H7 (cell line): ENCODE measurements around the gene TTLL11. TPM values are rescaled to one million over a fixed set of nuclear protein-coding genes. Genes with fewer than 3 reads are reported as not detected.

ENCODE experiments used
- DNase-seq: peaks from one replicate; pipeline ENCODE4 v3.0.0; 2012
- H3K27me3 ChIP-seq: 2 replicates; pipeline ENCODE4 v1.6.0; 2011; ENCODE audit warnings: mild to moderate bottlenecking, low read length; ENCODE audit not compliant: control insufficient read depth, insufficient read depth
- H3K36me3 ChIP-seq: replicated peaks from 2 replicates; pipeline ENCODE4 v1.5.1; 2011; ENCODE audit warnings: low read length; ENCODE audit not compliant: control insufficient read depth, insufficient read depth
- H3K4me3 ChIP-seq: 2 replicates; pipeline ENCODE4 v1.5.1; 2011; ENCODE audit warnings: low read depth, mild to moderate bottlenecking, control low read depth, low read length, moderate library complexity; ENCODE audit not compliant: insufficient read depth
- total RNA-seq: library from RNA; depleted of rRNA; stranded (reverse); fragments of >200 nt; shearing (Covaris generic); gene quantifications from 2 replicates; pipeline ENCODE4 v1.2.3, GENCODE V29; 2014

The TTLL11 gene
- total RNA-seq, 1 experiment from 2014 or later = 0.97 TPM

DNA sequence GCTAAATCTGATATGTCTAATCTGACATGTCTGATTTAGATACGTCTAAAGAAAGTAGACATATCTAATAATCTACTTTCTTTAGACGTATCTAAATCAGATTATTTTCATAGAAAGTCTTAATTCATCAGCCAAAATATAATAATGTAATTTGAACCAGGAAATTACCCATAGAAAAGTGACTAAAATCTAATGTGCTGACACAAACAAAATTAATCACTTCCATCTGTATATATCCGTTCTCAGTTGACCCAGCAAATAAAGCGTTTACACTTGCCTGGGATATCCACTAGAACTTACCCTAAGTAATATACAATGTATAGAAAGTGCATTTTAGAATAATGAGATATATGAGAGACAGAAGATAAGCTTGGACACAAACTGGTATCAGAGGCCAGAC is 56.7 kb downstream of the TTLL11 start:
- Histone ChIP-seq H3K36me3 (no peaks in the 10 kb centered on the region), H3K4me3 (no peak overlapping the region), H3K27me3 (no peaks in the 10 kb centered on the region)
- no peak for DNase-seq

DNA sequence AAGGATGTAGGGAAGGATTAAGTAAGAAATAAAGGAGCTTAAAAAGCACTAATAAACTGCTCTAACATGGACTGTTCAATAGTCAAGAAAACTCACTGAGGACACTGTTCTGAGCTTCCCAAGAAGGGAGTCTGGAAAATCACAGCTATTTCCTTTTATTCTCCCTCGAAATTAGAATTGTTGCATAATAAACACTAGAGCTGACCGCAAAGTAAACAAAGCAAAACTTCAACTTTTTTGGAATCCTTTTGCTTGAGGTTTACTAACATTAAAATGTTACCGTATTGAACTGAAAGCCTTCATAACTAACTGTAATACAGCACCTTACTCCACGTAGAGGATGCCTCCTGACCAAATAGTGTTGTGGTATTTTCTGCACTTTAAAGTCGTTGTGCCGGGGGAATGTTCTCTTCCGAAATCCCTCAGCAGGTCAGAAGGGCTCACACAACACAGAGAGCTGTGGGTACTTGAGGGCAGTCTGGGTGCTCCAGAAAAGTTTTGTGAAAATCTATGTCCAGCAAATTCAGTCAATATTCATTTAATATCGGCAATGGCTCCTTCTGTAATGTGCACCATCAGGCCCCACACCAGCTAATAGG is 59.2 kb downstream of the TTLL11 start:
- Histone ChIP-seq H3K36me3 (no peaks in the 10 kb centered on the region), H3K4me3 (no peak overlapping the region), H3K27me3 (no peaks in the 10 kb centered on the region)
- DNase-seq = no peak

DNA sequence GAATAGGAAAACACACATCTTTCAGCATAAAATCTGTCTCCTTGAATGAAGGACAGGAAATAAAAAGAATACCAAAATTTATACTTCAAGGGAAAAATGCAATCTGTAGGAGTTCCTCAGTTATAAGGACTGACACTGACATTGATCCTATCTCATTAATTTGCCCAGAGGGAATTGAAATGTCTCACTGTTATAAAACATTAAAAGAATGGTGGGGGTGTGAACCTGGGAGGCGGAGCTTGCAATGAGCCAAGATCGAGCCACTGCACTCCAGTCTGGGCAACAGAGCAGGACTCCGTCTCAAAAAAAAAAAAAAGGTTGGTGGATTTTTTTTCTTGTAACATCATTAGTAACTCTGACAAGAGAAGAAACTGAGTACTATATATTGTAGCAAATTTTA is 60.8 kb downstream of the TTLL11 start:
- Histone ChIP-seq H3K27me3 (no peaks in the 10 kb centered on the region), H3K4me3 (no peak overlapping the region), H3K36me3 (no peaks in the 10 kb centered on the region)
- no peak for DNase-seq

DNA sequence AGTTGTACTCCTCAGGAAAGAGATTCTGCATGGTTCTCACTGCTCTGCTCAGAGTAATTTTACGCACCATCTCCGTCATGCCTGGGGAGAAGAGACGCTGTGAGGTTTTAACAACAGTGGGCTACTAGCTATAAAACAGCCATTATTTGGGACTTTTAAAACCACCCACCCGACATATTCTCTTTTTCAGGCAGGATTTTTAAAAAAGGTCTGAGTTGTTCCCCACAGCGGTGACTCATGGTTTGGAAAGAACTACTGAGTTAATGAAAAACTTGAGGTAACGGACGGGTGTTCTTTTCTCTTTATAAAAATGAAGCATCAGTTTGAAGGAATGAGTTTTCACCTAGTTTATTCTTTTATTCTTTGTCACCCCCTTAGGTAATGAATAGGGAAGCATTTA is 61.3 kb downstream of the TTLL11 start:
- no peaks in the 10 kb centered on the region for H3K36me3 ChIP-seq
- H3K27me3 ChIP-seq = no peaks in the 10 kb centered on the region
- DNase-seq = no peak
- no peak overlapping the region for H3K4me3 ChIP-seq

DNA sequence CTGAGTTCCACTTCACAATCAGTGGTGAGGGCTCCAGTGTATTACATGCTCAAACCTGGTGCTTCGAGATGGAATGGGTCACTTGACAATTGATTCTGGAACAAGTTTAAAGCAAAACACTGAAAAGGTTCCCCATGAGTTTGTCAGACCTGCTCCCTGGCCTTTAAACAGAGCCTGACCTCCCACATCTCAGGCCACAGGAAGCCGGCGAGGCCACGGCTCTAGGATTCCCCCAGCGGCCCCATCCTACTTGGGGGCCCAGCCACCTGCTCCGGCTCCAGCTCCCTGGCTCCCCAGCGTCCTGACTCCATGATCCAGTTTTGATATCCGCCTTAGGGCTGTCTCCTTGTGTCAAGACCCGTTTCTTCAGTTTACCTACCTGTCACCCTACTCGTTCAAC is 62.0 kb downstream of the TTLL11 start:
- no peak for DNase-seq

DNA sequence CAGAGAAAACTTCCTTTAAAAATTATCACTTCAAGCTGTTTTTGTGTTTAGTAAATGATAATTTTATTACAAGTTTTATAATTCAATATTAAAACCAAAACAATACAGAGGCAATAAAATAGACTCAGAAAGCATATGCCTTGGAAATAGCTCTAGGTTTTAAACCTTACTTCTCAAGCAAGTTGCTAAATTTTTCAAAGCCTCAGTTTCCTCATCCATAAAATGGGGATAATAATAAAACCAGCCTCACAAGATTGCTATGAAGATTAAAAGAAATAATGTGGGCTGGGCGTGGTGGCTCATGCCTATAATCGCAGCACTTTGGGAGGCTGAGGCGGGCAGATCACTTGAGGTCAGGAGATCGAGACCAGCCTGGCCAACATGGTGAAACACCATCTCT is 62.8 kb downstream of the TTLL11 start:
- DNase-seq = no peak
- no peak overlapping the region for H3K4me3 ChIP-seq
- H3K27me3 ChIP-seq = no peaks in the 10 kb centered on the region
- H3K36me3 ChIP-seq = no peaks in the 10 kb centered on the region

More for the DNA sequence above, 62.0 kb downstream of the TTLL11 start:
- Histone ChIP-seq H3K4me3 (no peak overlapping the region), H3K27me3 (no peaks in the 10 kb centered on the region), H3K36me3 (no peaks in the 10 kb centered on the region)

DNA sequence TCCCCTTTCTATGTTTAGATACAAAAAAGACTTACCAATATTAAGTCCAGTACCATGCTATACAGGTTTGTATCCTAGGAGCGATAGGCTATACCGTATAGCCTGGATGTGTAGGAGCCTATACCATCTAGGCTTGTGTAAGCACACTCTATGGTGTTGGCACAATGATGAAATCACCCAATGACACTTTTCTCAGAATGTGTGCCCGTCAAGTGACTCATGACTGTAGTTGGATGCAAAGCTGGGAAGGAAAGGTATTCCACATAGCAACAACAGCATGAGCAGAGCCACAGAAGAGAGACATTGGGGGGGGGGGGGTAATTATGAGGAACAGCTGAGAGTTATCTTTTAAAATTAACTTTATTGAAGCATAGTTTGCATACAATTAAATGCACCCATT is 63.2 kb downstream of the TTLL11 start:
- no peak for DNase-seq
- Histone ChIP-seq H3K36me3 (no peaks in the 10 kb centered on the region), H3K4me3 (no peak overlapping the region), H3K27me3 (no peaks in the 10 kb centered on the region)

DNA sequence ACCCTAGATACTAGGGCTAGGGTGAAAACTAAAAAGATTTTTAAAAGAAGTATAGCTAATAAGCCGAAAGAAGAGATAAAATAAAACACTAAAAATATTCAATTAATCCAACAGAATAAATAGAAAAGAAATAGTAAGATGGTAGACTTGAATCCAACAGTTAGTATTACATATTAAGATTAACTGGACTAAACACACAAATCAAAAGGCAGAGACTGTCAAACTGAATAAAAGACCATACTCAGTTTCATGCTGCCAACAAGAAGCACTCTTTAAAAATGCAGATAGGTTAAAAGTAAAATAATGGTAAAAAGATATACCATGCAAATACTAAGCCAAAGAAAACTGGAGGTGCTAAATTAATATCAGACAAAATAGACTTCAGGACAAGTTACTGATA is 65.0 kb downstream of the TTLL11 start:
- H3K4me3 ChIP-seq = no peak overlapping the region
- DNase-seq = no peak
- H3K27me3 ChIP-seq = no peaks in the 10 kb centered on the region
- no peaks in the 10 kb centered on the region for H3K36me3 ChIP-seq

DNA sequence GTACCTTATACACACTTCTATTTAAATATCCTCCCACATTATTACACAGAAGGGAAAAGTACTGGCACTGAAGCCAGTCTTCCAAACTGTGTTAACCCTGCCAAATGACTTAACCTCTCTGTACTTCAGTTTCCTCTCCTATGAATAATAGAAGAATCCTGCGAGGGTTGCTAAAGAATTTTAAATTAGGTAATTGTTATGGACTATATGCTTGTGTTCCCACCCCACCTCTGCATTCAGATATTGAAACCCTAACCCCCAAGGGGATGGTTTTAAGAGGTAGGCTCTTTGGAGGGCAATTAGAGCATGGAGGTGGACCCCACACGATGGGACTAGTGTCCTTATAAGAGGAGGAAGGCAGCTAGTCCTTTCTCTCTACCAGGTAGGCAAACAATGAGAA is 72.7 kb downstream of the TTLL11 start:
- no peak for DNase-seq
- Histone ChIP-seq H3K27me3 (no peaks in the 10 kb centered on the region; the same call in 1 of the 2 replicates), H3K36me3 (no peaks in the 10 kb centered on the region), H3K4me3 (no peak overlapping the region)

DNA sequence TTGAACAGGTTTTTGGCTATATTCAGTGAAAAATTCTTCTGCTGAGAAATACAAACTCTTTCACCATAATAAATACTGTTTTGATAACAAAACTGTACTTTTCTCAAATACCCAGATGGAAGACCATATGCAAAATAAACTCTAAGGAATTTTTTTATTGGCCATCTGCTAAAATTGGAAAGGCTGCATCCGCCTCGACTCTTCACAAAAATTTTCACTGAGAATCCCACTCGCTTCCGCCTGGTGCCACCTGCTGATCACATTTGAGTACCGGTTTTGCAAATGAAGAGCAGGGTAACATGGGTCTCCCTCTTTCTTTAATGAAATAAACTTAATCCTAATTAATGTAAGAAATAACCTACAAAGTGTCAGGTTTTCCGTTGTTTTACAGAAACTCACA is 76.4 kb downstream of the TTLL11 start:
- no peak for DNase-seq
- Histone ChIP-seq H3K27me3 (no peaks in the 10 kb centered on the region; the same call in 1 of the 2 replicates), H3K36me3 (no peaks in the 10 kb centered on the region), H3K4me3 (no peak overlapping the region)

DNA sequence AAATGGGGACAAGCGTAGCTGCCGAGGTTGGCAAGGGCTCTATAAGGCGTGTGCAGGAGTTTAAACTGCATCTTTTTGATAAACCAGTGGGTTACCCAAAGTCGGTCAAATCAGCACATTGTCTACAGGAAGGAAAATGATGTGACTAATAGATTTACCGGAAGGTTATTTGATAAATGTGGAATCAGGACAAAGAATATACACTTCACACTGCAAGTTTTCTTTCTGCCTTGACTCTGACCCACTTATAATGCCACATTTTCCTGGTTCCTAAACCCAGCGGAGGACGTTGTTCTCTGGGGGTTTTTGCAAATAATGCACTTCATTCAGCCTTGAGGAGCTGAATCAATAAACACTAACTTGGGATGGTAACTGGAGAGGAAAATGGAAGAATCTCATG is 76.8 kb downstream of the TTLL11 start:
- no peak overlapping the region for H3K4me3 ChIP-seq
- no peaks in the 10 kb centered on the region; the same call in 1 of the 2 replicates for H3K27me3 ChIP-seq
- no peaks in the 10 kb centered on the region for H3K36me3 ChIP-seq
- DNase-seq = no peak

DNA sequence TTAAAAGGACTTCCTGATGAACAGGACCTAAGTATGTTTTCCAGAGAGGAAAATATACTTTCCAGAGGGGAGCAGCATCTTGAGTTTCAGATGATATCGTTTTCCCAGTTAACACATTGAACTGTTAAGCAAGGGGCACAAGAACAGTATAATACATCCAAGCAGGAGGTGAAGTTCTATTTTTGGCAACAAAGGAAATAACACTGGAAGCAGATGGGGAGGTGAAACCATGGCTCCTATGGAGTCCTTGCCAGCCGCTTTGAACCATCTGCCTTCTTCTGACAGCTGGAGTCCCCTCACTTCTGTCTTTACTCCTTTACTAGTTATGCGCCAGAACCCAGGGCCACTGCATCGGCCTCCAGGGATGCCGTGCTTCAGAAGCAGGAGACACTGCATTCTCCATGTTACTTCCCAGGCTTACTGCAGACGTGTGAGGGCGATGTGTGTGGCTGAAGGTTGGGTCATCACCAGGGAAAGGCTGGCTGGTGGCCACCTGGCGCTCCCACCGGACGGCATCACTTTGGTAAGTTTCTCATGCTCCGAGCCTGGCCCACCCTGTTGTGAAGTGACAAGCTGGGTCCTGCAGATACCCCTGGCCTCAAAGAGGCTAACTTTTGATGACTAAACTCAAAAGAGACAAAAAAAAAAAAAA is 77.8 kb downstream of the TTLL11 start:
- no peaks in the 10 kb centered on the region for H3K36me3 ChIP-seq
- no peak overlapping the region for H3K4me3 ChIP-seq
- H3K27me3 ChIP-seq = peaks cover 3% of the 10 kb centered on the region; the same call in 1 of the 2 replicates
- DNase-seq = no peak

DNA sequence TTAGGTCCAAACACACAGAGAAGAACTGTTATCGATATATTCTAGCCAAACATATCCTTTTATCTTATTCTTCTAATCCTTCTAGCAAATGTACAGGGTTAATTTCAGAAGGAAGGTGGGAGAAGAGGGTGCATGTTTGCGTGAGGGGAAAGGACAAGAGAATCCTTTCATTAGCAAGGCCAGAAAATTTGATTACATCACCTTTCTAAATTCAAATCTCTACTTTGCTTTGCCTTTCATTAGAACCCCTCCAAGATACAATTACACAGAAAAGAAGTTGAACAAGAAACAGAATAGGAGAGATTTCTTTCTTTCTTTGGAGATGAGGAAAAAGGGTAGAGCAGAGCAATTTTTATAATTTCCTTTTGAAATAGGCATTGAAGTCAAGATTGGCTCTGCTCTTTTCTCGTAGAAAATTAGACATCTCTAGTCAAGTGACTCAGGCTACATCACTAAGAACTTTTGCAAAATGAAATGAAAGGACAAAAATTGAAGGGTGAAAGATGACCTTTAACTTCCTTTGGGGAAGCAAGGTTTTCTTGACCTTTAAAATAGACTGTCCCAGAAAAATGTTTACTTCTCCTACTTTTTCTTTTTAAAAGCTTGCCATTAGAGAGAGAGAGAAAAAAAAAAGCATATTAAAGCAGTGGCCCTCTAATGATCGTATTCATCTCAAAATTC is 81.2 kb downstream of the TTLL11 start:
- H3K4me3 ChIP-seq = no peak overlapping the region
- H3K27me3 ChIP-seq = peaks cover 3% of the 10 kb centered on the region; the same call in 1 of the 2 replicates
- H3K36me3 ChIP-seq = no peaks in the 10 kb centered on the region
- DNase-seq = no peak

DNA sequence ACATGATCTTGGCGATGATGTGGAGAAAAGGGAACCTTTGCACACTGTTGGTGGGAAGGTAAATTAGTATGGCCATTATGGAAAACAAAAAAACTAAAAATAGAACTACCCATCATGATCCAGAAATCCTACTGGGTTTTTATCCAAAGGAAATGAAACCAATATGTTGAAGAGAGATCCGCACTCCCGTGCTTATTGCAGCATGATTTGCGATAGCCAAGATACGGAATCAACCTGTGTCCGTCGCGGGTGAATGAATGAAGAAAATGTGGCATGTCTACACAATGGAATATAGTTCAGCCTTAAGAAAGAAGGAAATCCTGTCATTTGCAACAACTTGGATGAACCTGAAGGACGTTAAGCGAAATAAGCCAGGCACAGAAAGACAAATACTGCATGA is 84.5 kb downstream of the TTLL11 start:
- H3K36me3 ChIP-seq = no peaks in the 10 kb centered on the region
- no peak for DNase-seq
- peaks cover 3% of the 10 kb centered on the region; the same call in 1 of the 2 replicates for H3K27me3 ChIP-seq
- H3K4me3 ChIP-seq = no peak overlapping the region

DNA sequence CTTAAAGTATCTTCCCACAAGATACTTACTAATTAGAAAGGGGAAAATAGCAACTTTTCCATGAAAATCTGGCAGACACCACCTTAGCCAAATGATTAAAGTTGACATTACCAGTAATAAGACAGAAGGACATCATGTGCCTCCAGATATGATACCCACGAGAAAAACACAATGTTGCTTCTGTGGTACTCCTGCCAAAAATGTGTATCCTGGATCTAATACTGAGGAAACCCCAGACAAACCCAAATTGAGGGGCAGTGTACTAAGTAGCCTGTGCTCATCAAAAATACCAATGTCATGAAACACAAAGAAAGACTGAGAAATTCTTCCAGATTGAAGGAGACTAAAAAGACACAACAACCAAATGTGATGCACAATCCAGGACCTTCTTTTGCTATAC is 85.3 kb downstream of the TTLL11 start:
- Histone ChIP-seq H3K27me3 (peaks cover 3% of the 10 kb centered on the region; the same call in 1 of the 2 replicates), H3K36me3 (no peaks in the 10 kb centered on the region), H3K4me3 (no peak overlapping the region)
- no peak for DNase-seq
